Naive thymus-derived CD4-positive, alpha-beta T cell (primary cell): ENCODE results near the gene ATAD2B. TPM values are rescaled to one million over a fixed set of nuclear protein-coding genes. Genes with fewer than 3 reads are reported as not detected.
"Not testable (repeated sequence)": the region's sequence is repeated elsewhere in the genome, so short reads cannot be mapped to it uniquely, and the experiment has no call there.

Source experiments
- ATAC-seq: fragments of 150-1000 bp; cut with Tn5 transposase; 2 replicates; pipeline ENCODE4 v1.10.0; 2021; ENCODE audit warnings: mild to moderate bottlenecking, moderate library complexity
- CTCF ChIA-PET: fragments of 350-600 bp; sonication (Branson Sonifier 250); formaldehyde crosslinking; loops from one replicate; lab custom pipeline; 2021; ENCODE audit warnings: antibody characterized with exemption; lab: Charles Lee
- POLR2A ChIA-PET: fragments of 350-600 bp; sonication (Branson Sonifier 250); formaldehyde crosslinking; loops from one replicate; lab custom pipeline; 2021; ENCODE audit warnings: antibody characterized with exemption, inconsistent platforms; lab: Charles Lee
- DNase-seq, 9 donors: peaks; one replicate each; pipeline versions ENCODE4 v3.0.0 to v3.0.0-alpha.2; 2020 to 2022; ENCODE audit warnings: mixed read lengths in 1 of 9
- H3K27ac ChIP-seq: one replicate; pipeline ENCODE4 v1.7.0; 2013; ENCODE audit warnings: mild to moderate bottlenecking, low read depth, low read length, moderate library complexity
- H3K27me3 ChIP-seq, 2 donors: one replicate each; pipeline ENCODE4 v1.7.0; 2013; ENCODE audit warnings: low read length in 2 of 2, mild to moderate bottlenecking in 2 of 2, moderate library complexity in 2 of 2; ENCODE audit not compliant: control insufficient read depth in 2 of 2, insufficient read depth in 2 of 2
- H3K36me3 ChIP-seq, 3 experiments: 1 replicate in 2 of 3; 2 replicates in 1 of 3; pipeline ENCODE4 v1.7.0; 2013; ENCODE audit warnings: low read length in 3 of 3, mild to moderate bottlenecking in 3 of 3, moderate library complexity in 1 of 3; ENCODE audit not compliant: insufficient read depth in 3 of 3, control insufficient read depth in 2 of 3
- H3K4me1 ChIP-seq, 2 donors: one replicate each; pipeline ENCODE4 v1.7.0; 2013; ENCODE audit warnings: low read length in 2 of 2, mild to moderate bottlenecking in 2 of 2, moderate library complexity in 1 of 2; ENCODE audit not compliant: control insufficient read depth in 2 of 2, insufficient read depth in 2 of 2
- H3K4me3 ChIP-seq: 2 replicates; pipeline ENCODE4 v1.7.0; 2013; ENCODE audit warnings: mild to moderate bottlenecking, low read length
- H3K9me3 ChIP-seq, 3 experiments: 1 replicate in 2 of 3; 2 replicates in 1 of 3; pipeline ENCODE4 v1.7.0; 2013; ENCODE audit warnings: low read length in 3 of 3; ENCODE audit not compliant: control insufficient read depth in 2 of 3
- H3K27ac Mint-ChIP-seq, 9 donors: one replicate each; pipeline ENCODE4 v1.8.0; 2020 to 2022; ENCODE audit warnings: mixed read lengths in 9 of 9, mild to moderate bottlenecking in 8 of 9, moderate library complexity in 5 of 9, inconsistent platforms in 2 of 9
- H3K27me3 Mint-ChIP-seq, 5 donors: one replicate each; pipeline ENCODE4 v1.8.0; 2021 to 2022; ENCODE audit warnings: mixed read lengths in 5 of 5, mild to moderate bottlenecking in 1 of 5
- H3K36me3 Mint-ChIP-seq, 5 donors: one replicate each; pipeline ENCODE4 v1.8.0; 2020 to 2022; ENCODE audit warnings: mixed read lengths in 5 of 5, mild to moderate bottlenecking in 3 of 5, inconsistent platforms in 1 of 5
- H3K4me1 Mint-ChIP-seq, 7 donors: one replicate each; pipeline ENCODE4 v1.8.0; 2020 to 2022; ENCODE audit warnings: mixed read lengths in 7 of 7, mild to moderate bottlenecking in 3 of 7, inconsistent platforms in 1 of 7
- H3K4me3 Mint-ChIP-seq, 10 donors: one replicate each; pipeline ENCODE4 v1.8.0; 2020 to 2022; ENCODE audit warnings: mild to moderate bottlenecking in 10 of 10, mixed read lengths in 10 of 10, moderate library complexity in 6 of 10, inconsistent platforms in 2 of 10
- H3K9me3 Mint-ChIP-seq, 11 donors: one replicate each; pipeline ENCODE4 v1.8.0; 2020 to 2022; ENCODE audit warnings: mixed read lengths in 11 of 11, mild to moderate bottlenecking in 4 of 11, inconsistent platforms in 1 of 11, moderate library complexity in 1 of 11
- intact Hi-C, 2 donors: fragments of 100-400 bp; cut with micrococcal nuclease; formaldehyde crosslinking; loops; one replicate each; pipeline ENCODE4 v1.15.1; 2023
- polyA plus RNA-seq, 2 donors: library from polyadenylated mRNA; unstranded; fragments of 300-500 nt; fragmentation: Illumina TruSeq; gene quantifications; one replicate each; pipeline ENCODE4 v1.2.3, GENCODE V29; 2021
- total RNA-seq, 6 experiments: library from RNA in 5 of 6; stranded (reverse) in 5 of 6; gene quantifications; 1 replicate in 5 of 6; 2 replicates in 1 of 6; pipeline ENCODE4 v1.2.3 and lab custom pipeline; 2021 to 2026

ATAD2B gene
- total RNA-seq (10 to 100 TPM; 31.8 to 55.8 (median 43.3) TPM), polyA plus RNA-seq (10 to 100 TPM; 10.2 to 13.0 TPM), total RNA-seq (lab: John Stamatoyannopoulos, UW) (110 reads per million, percentile 86 among the genes with 10 or more reads in this experiment)

DNA sequence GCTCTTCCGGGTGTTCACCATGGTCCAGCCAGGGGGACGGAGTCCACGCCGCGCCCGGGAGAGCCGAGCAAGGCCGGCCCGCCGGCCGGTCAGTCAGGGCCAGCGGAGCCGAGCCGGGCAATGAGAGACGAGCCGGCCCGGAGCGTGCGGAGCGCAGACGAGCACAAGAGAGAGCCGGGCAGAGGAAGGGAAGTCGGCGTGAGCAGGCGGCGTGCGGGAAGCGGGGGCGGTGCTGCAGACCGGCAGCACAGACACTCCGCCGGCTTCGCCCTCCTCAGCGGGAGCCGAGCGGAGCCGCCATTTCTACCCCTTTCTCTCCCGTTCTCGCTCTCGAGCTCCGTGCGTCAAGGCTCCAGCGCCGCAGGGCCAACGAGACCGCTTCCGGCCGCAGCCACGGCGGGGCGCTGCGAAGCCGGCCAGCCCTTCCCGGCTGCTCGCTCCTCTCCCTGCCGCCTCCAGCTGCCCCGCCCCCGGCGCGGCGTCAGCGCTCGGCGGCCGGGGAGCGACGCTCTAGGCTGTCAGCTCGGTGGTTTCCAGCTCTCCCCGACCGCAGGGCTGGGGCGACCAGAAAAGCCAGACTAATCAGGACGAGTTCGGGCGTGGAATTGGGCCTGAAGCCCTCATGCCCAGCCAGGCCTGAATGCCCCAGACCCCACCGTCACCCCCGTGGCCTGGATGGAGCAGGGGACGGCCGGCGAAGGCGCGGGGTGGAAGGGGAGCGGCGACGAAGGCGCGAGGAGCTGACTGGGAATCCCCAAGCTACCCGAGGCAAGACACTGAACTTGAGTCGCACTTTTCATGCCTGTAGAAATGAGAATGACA lies at the start of gene ATAD2B:
TSS of gene ATAD2B (minus strand) at position 374 of the 822 bp plus-strand sequence. CDS start at position 21, 353 bp downstream.
- ChIA-PET POLR2A (interaction anchor here (0.6 to 6.9 kb wide), 28 partner anchors 9 to 1288 kb away, joined by 3 to 137 read pairs (median 4); partner anchors contain the start of genes FKBP1B, SF3B6, UBXN2A and WDCP), CTCF (interaction anchor here (0.6 to 3.8 kb wide), 17 partner anchors 10 to 157 kb away, joined by 3 to 24 read pairs (median 4); partner anchors contain the start of genes SF3B6, TP53I3, UBXN2A and WDCP)
- Histone ChIP-seq H3K27me3 (no peaks in the 10 kb centered on the region), H3K9me3 (no peaks in the 10 kb centered on the region), H3K27ac (peak within 1 kb of the TSS; percentile 97), H3K4me1 (peaks cover 20 to 31% of the 10 kb centered on the region in 2 donors), H3K4me3 (peak within 1 kb of the TSS; percentile 94), H3K36me3 (peaks cover 0 to 8% (median 0%) of the 10 kb centered on the region in 3 experiments)
- Mint-ChIP-seq H3K4me1 (peaks cover 34 to 57% (median 46%) of the 10 kb centered on the region in 7 donors), H3K9me3 (no peaks in the 10 kb centered on the region), H3K36me3 (peaks cover 0 to 7% (median 3%) of the 10 kb centered on the region in 5 donors), H3K27ac (peak within 1 kb of the TSS; percentile 95 to 100 (median 99)), H3K4me3 (peak within 1 kb of the TSS; percentile 95 to 99 (median 98)), H3K27me3 (peaks cover 0 to 4% (median 0%) of the 10 kb centered on the region in 5 donors)
- DNase-seq: peak; percentile 90 to 97 (median 95)
- intact Hi-C loops: loop anchor here (1.0 to 10.0 kb wide), 19 partner anchors 9 to 1046 kb away; partner anchors contain the start of genes NCOA1 (in 2 of the 2), SF3B6 (in 2 of the 2), TP53I3 (in 2 of the 2) and UBXN2A (in 2 of the 2)
- peak; percentile 90 for ATAC-seq

DNA sequence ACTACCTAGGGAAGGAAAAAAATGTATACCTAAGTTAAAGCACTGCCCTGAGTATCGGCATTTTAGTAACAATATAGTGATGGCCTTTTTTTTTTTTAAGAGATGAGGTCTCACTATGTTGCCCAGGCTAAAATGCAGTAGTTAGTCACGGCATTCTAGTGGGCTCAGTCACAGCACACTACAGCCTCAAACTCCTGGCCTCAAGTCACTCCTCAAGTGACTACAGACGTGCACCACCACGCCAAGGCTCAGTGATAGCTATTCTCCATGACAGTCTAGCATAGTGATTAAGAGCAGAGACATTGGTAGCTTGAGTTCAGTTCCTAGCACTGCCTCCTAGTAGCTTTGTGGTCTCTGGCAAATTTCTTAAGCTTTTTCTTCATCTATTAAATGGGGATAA lies 40.9 kb upstream of the ATAD2B start:
- CTCF ChIA-PET: no interaction called here

DNA sequence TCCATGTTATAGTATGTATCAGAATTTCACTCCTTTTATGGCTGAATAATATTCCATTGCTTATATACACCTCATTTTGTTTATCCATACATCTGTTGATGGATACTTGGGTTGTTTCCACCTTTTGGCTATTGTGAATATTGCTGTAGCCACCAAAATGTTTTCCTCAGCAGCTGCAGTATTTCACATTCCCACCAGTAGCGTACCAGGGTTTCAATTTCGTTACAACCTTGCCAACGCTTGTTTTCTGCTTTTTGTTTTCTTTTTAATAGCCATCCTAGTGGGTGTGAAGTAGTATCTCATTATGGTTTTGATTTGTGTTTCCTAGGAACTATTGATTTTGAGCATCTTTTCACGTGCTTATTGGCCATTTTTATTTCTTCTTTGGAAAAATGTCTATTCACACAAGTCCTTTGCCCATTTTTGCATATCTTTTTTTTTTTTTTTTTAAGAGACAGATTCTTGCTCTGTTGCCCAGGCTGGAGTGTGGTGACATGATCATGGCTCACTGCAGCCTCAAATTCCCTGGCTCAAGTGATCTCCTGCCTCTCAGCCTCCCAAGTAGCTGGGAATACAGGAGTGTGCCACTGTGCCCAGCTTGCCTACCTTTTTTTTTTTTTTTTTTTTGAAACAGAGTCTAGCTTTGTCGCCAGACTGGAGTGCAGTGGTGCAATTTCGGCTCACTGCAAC lies 27.5 kb upstream of the ATAD2B start:
- Histone ChIP-seq H3K27ac (no peak overlapping the region), H3K4me1 (no peaks in the 10 kb centered on the region), H3K9me3 (no peaks in the 10 kb centered on the region), H3K27me3 (no peaks in the 10 kb centered on the region), H3K4me3 (no peak overlapping the region), H3K36me3 (no peaks in the 10 kb centered on the region)
- intact Hi-C loops: no loop called here
- ChIA-PET CTCF (no interaction called here), POLR2A (no interaction called here)
- peaks cover 3 to 13% (median 5%) of the 10 kb centered on the region in 7 donors for H3K4me1 Mint-ChIP-seq
- ATAC-seq (no peak), DNase-seq (no peak)
- no peak overlapping the region for H3K4me3 Mint-ChIP-seq
- H3K36me3 Mint-ChIP-seq: no peaks in the 10 kb centered on the region
- H3K9me3 Mint-ChIP-seq: no peaks in the 10 kb centered on the region
- no peak overlapping the region for H3K27ac Mint-ChIP-seq
- no peaks in the 10 kb centered on the region for H3K27me3 Mint-ChIP-seq

More for the DNA sequence above, 40.9 kb upstream of the ATAD2B start:
- Histone ChIP-seq H3K4me3 (no peak overlapping the region), H3K9me3 (no peaks in the 10 kb centered on the region), H3K27ac (no peak overlapping the region), H3K27me3 (no peaks in the 10 kb centered on the region), H3K4me1 (no peaks in the 10 kb centered on the region), H3K36me3 (peaks cover 0 to 9% (median 0%) of the 10 kb centered on the region in 3 experiments)
- POLR2A ChIA-PET: no interaction called here
- DNase-seq: no peak
- peaks cover 0 to 24% (median 7%) of the 10 kb centered on the region in 5 donors for H3K36me3 Mint-ChIP-seq
- no peak overlapping the region for H3K27ac Mint-ChIP-seq
- intact Hi-C loops: no loop called here
- peaks cover 0 to 4% (median 0%) of the 10 kb centered on the region in 7 donors for H3K4me1 Mint-ChIP-seq
- ATAC-seq: no peak
- no peaks in the 10 kb centered on the region for H3K27me3 Mint-ChIP-seq
- no peaks in the 10 kb centered on the region for H3K9me3 Mint-ChIP-seq
- H3K4me3 Mint-ChIP-seq: no peak overlapping the region

DNA sequence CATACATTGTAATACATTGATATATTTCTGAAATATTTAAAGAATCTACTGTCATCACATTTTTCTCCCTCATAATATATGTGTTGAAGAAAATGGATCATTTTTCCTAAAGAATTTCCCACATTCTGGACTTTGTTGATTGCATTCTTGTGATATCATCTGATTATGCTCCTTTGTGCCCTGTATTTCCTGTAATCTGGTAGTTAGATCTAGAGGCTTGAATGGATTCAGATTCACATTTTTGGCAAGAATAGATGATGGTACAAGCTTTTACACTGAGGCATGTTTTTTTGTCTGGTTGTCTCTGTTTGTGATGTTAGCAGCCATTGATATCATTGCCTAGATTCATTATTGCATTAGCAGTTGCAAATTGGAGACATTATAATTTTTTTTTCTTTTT lies 26.7 kb upstream of the ATAD2B start:
- CTCF ChIA-PET: no interaction called here
- intact Hi-C loops: no loop called here
- no peak overlapping the region for H3K4me3 ChIP-seq
- no peaks in the 10 kb centered on the region for H3K9me3 Mint-ChIP-seq
- H3K4me3 Mint-ChIP-seq: no peak overlapping the region
- H3K27ac Mint-ChIP-seq: no peak overlapping the region
- POLR2A ChIA-PET: interaction anchor here (0.7 kb wide), 1 partner anchor 14 kb away, joined by 3 read pairs; no protein-coding TSS in a partner anchor
- H3K27ac ChIP-seq: no peak overlapping the region
- no peaks in the 10 kb centered on the region for H3K27me3 ChIP-seq
- no peaks in the 10 kb centered on the region for H3K9me3 ChIP-seq
- H3K27me3 Mint-ChIP-seq: no peaks in the 10 kb centered on the region
- DNase-seq (no peak), ATAC-seq (no peak)
- no peaks in the 10 kb centered on the region for H3K36me3 Mint-ChIP-seq
- H3K4me1 Mint-ChIP-seq: peaks cover 3 to 13% (median 5%) of the 10 kb centered on the region in 7 donors
- H3K36me3 ChIP-seq: no peaks in the 10 kb centered on the region
- H3K4me1 ChIP-seq: no peaks in the 10 kb centered on the region

DNA sequence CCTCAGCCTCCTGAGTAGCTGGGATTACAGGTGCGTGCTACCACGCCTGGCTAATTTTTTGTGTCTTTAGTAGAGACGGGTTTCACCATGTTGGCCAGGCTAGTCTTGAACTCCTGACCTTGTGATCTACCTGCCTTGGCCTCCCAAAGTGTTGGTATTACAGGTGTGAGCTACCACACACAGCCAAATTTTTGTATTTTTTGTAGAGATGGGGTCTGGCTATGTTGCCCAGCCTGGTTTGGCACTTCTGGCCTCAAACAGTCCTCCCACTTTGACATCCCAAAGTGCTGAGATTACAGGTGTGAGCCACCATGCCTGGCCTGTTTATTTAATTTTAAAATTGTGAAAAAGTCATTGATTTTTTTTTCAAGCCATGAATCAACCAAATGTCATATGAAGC lies 25.6 kb upstream of the ATAD2B start:
- H3K27ac ChIP-seq, DNase-seq, H3K36me3 Mint-ChIP-seq, ATAC-seq, H3K27me3 ChIP-seq, H3K9me3 ChIP-seq, H3K9me3 Mint-ChIP-seq, H3K27ac Mint-ChIP-seq, intact Hi-C loops, H3K4me3 ChIP-seq, H3K27me3 Mint-ChIP-seq, H3K4me1 ChIP-seq, H3K36me3 ChIP-seq, H3K4me3 Mint-ChIP-seq: not testable (repeated sequence)
- H3K4me1 Mint-ChIP-seq: peaks cover 3 to 13% (median 5%) of the 10 kb centered on the region in 7 donors
- ChIA-PET POLR2A (interaction anchor here (1.8 kb wide), 1 partner anchor 26 kb away, joined by 8 read pairs; the partner anchor contains the start of gene ATAD2B), CTCF (interaction anchor here (0.7 kb wide), 1 partner anchor 179 kb away, joined by 4 read pairs; no protein-coding TSS in a partner anchor)

DNA sequence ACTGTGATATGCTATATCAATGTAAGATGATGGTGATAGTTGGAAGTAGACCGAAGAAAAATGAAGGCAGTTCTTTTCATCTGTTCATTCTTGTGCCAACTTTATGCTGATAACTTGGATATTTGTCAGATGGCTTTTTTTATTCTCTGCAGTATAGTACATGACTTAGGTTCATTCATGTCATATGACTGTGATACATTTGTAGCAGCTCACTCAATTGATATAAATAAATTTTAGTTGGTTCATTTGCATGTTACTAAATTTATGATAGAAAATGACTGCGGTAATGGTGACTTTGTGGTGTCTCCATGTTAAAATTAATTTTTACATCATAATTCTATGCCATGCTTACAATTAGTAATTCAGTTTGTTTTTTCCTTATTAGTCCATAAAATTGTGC lies 20.4 kb upstream of the ATAD2B start:
- no peaks in the 10 kb centered on the region for H3K9me3 ChIP-seq
- CTCF ChIA-PET: no interaction called here
- no peaks in the 10 kb centered on the region for H3K36me3 ChIP-seq
- Mint-ChIP-seq H3K36me3 (peaks cover 0 to 10% (median 0%) of the 10 kb centered on the region in 5 donors), H3K27me3 (no peaks in the 10 kb centered on the region), H3K4me1 (peaks cover 7 to 24% (median 15%) of the 10 kb centered on the region in 7 donors), H3K9me3 (no peaks in the 10 kb centered on the region), H3K4me3 (no peak overlapping the region), H3K27ac (no peak overlapping the region)
- no peaks in the 10 kb centered on the region for H3K4me1 ChIP-seq
- no peak overlapping the region for H3K4me3 ChIP-seq
- no peaks in the 10 kb centered on the region for H3K27me3 ChIP-seq
- POLR2A ChIA-PET: no interaction called here
- H3K27ac ChIP-seq: no peak overlapping the region
- DNase-seq: no peak
- intact Hi-C loops: no loop called here
- ATAC-seq: no peak
